Measurements from ENCODE around the gene DNAH1.

- TF ChIP-seq CTCF (IDR thresholded peaks at IDR 0.05) (no peak), POLR2A (IDR thresholded peaks at IDR 0.05) (no peak)
Measured at GRCh38 chr3:52272831-52273230, 43.3 kb upstream of the DNAH1 start.

Data from testis (tissue), 2 donors.